Neural cell (in vitro differentiated cells): Measurements from ENCODE around the gene OR2T29. TPM values are rescaled to one million over a fixed set of nuclear protein-coding genes. Genes with fewer than 3 reads are reported as not detected.

Experiments used
- H2AFZ ChIP-seq: fragments of 200-600, 300-800 bp; sonication (generic), shearing (Covaris generic); 2 replicates; pipeline ENCODE4 v1.6.0; 2014; ENCODE audit warnings: low read depth, mild to moderate bottlenecking, antibody characterized with exemption, low read length, moderate library complexity
- H3F3A ChIP-seq: fragments of 200-600 bp; shearing (Covaris generic); 2 replicates; pipeline ENCODE4 v1.6.1; 2016; ENCODE audit warnings: mild to moderate bottlenecking, moderate library complexity, mixed read lengths, antibody characterized with exemption, low read length; ENCODE audit not compliant: insufficient read depth, poor library complexity, severe bottlenecking
- H3K27ac ChIP-seq: fragments of 200-600, 300-800 bp; sonication (generic), shearing (Covaris generic); 2 replicates; pipeline ENCODE4 v1.5.1; 2014; ENCODE audit warnings: mild to moderate bottlenecking, low read length, moderate library complexity
- H3K27me3 ChIP-seq: fragments of 300-800, 200-600 bp; sonication (generic), shearing (Covaris generic); 2 replicates; pipeline ENCODE4 v1.6.0; 2014; ENCODE audit warnings: mild to moderate bottlenecking, low read depth, low read length, moderate library complexity; ENCODE audit not compliant: insufficient read depth
- H3K36me3 ChIP-seq: fragments of 300-800, 200-600 bp; sonication (generic), shearing (Covaris generic); 2 replicates; pipeline ENCODE4 v1.5.1; 2014; ENCODE audit warnings: mild to moderate bottlenecking, antibody characterized with exemption, low read length, moderate library complexity; ENCODE audit not compliant: insufficient read depth
- H3K4me2 ChIP-seq: fragments of 300-800, 200-600 bp; sonication (generic), shearing (Covaris generic); 2 replicates; pipeline ENCODE4 v1.6.0; 2014; ENCODE audit warnings: mild to moderate bottlenecking, low read length
- H3K4me3 ChIP-seq: fragments of 300-800, 200-600 bp; sonication (generic), shearing (Covaris generic); 2 replicates; pipeline ENCODE4 v1.5.1; 2014; ENCODE audit warnings: mild to moderate bottlenecking, low read length, moderate library complexity
- H3K79me2 ChIP-seq: fragments of 200-600 bp; shearing (Covaris generic); replicated peaks from 2 replicates; pipeline ENCODE4 v1.6.0; 2014; ENCODE audit warnings: mild to moderate bottlenecking, low read length, moderate library complexity; ENCODE audit not compliant: insufficient read depth
- H3K9ac ChIP-seq: fragments of 300-800, 200-600 bp; sonication (generic), shearing (Covaris generic); 2 replicates; pipeline ENCODE4 v1.6.1; 2016; ENCODE audit warnings: mild to moderate bottlenecking, low read length, mixed read lengths
- H3K9me2 ChIP-seq: fragments of 200-600 bp; shearing (Covaris generic); 2 replicates; pipeline ENCODE4 v1.6.1; 2016; ENCODE audit warnings: mild to moderate bottlenecking, low read length, mixed read lengths; ENCODE audit not compliant: insufficient read depth
- H3K9me3 ChIP-seq: fragments of 200-600, 300-800 bp; sonication (generic), shearing (Covaris generic); 2 replicates; pipeline ENCODE4 v1.6.1; 2016; ENCODE audit warnings: mild to moderate bottlenecking, mixed run types, low read length, moderate library complexity, mixed read lengths
- H4K20me1 ChIP-seq: fragments of 200-600 bp; shearing (Covaris generic); 2 replicates; pipeline ENCODE4 v1.6.1; 2016; ENCODE audit warnings: mild to moderate bottlenecking, mixed run types; ENCODE audit not compliant: insufficient read depth
- EP300 ChIP-seq: fragments of 450-650 bp; conservative IDR thresholded peaks from 2 replicates; pipeline ENCODE4 v1.6.1; 2014; ENCODE audit warnings: antibody characterized with exemption, mild to moderate bottlenecking, moderate library complexity; ENCODE audit not compliant: poor library complexity, severe bottlenecking
- EZH2 ChIP-seq: fragments of 200-600, 300-800 bp; shearing (Covaris generic), sonication (generic); IDR thresholded peaks from 2 replicates; pipeline ENCODE4 v1.6.1; 2014; ENCODE audit warnings: antibody characterized with exemption, low read length, borderline replicate concordance, mild to moderate bottlenecking; ENCODE audit not compliant: insufficient read depth, poor library complexity, severe bottlenecking
- MXI1 ChIP-seq: fragments of 450-650 bp; conservative IDR thresholded peaks from 2 replicates; pipeline ENCODE4 v1.6.1; 2014; ENCODE audit warnings: antibody characterized with exemption, mild to moderate bottlenecking; ENCODE audit not compliant: poor library complexity, severe bottlenecking
- POLR2AphosphoS5 ChIP-seq: IDR thresholded peaks from 2 replicates; pipeline ENCODE4 v1.6.1; 2012
- RAD21 ChIP-seq: fragments of 450-650 bp; conservative IDR thresholded peaks from 2 replicates; pipeline ENCODE4 v1.6.1; 2014; ENCODE audit warnings: antibody characterized with exemption, mild to moderate bottlenecking, moderate library complexity
- SMC3 ChIP-seq: fragments of 450-650 bp; conservative IDR thresholded peaks from 2 replicates; pipeline ENCODE4 v1.6.1; 2014; ENCODE audit warnings: antibody characterized with exemption, mild to moderate bottlenecking, moderate library complexity; ENCODE audit not compliant: poor library complexity
- TAF1 ChIP-seq: IDR thresholded peaks from 2 replicates; pipeline ENCODE4 v1.6.1; 2012; ENCODE audit warnings: low read depth
- polyA plus RNA-seq: library from polyadenylated mRNA; depleted of rRNA; stranded (reverse); fragments of >200 nt; gene quantifications from 2 replicates; pipeline ENCODE4 v1.2.3, GENCODE V29; 2014
- TF ChIP-seq, protein P1 (sequence below): IDR thresholded peaks from 2 replicates; pipeline ENCODE4 v1.6.1; 2012; ENCODE audit warnings: borderline replicate concordance
- TF ChIP-seq, protein P2 (sequence below): fragments of 450-650 bp; IDR thresholded peaks from 2 replicates; pipeline ENCODE4 v1.5.1; 2014; ENCODE audit warnings: antibody characterized with exemption, mild to moderate bottlenecking, moderate library complexity; ENCODE audit not compliant: poor library complexity, severe bottlenecking

OR2T29 gene
- polyA plus RNA-seq, 1 donor from 2014 or later, result not detected

DNA sequence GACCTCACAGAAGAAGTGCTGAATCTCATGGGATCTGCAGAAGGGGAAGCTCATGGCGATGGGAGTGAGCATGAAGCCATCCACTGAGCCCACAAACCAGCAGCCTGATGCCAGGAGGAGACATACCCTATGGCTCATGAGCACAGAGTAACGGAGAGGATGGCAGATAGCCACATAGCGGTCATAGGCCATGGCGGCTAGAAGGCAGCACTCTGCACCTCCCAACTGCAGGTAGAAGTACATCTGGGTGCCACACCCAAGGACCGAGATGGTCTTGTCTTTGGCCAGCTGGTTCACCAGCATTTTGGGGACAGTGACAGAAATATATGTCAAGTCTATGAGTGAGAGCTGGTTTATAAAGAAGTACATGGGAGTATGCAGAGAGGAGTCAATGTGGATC is 30.7 kb upstream of the OR2T29 start:
- H3K9ac ChIP-seq, result no peak overlapping the region

DNA sequence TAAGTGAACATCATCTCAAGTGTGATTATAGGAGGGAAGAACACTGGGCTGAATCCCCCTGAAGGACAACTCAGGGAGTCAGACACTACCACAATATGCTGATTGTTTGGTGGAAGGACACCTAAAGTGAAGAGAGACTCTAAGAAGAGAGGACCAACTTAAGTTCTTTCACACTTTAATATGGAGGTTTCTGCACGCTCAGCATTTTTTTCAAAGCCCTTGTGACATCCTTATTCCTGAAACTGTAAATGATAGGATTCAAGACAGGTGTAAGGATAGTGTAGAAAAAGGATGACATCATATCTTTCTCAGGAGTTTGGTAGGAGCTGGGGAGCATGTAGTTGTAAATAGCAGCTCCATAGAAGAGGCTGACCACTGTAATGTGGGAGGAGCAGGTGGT is 30.1 kb upstream of the OR2T29 start:
- peaks cover 8% of the 10 kb centered on the region for H3K9me3 ChIP-seq
- H3K27ac ChIP-seq, result no peak overlapping the region
- no peak overlapping the region for H3K9ac ChIP-seq
- no peaks in the 10 kb centered on the region for H3K36me3 ChIP-seq
- H3K9me2 ChIP-seq, result no peaks in the 10 kb centered on the region
- no peak overlapping the region for H3K4me2 ChIP-seq
- no peaks in the 10 kb centered on the region for H3K27me3 ChIP-seq
- H2AFZ ChIP-seq, result no peak overlapping the region
- H3K79me2 ChIP-seq, result no peaks in the 10 kb centered on the region
- no peaks in the 10 kb centered on the region for H3F3A ChIP-seq
- no peaks in the 10 kb centered on the region for H4K20me1 ChIP-seq
- H3K4me3 ChIP-seq, result no peak overlapping the region
- TF ChIP-seq, protein P1, sequence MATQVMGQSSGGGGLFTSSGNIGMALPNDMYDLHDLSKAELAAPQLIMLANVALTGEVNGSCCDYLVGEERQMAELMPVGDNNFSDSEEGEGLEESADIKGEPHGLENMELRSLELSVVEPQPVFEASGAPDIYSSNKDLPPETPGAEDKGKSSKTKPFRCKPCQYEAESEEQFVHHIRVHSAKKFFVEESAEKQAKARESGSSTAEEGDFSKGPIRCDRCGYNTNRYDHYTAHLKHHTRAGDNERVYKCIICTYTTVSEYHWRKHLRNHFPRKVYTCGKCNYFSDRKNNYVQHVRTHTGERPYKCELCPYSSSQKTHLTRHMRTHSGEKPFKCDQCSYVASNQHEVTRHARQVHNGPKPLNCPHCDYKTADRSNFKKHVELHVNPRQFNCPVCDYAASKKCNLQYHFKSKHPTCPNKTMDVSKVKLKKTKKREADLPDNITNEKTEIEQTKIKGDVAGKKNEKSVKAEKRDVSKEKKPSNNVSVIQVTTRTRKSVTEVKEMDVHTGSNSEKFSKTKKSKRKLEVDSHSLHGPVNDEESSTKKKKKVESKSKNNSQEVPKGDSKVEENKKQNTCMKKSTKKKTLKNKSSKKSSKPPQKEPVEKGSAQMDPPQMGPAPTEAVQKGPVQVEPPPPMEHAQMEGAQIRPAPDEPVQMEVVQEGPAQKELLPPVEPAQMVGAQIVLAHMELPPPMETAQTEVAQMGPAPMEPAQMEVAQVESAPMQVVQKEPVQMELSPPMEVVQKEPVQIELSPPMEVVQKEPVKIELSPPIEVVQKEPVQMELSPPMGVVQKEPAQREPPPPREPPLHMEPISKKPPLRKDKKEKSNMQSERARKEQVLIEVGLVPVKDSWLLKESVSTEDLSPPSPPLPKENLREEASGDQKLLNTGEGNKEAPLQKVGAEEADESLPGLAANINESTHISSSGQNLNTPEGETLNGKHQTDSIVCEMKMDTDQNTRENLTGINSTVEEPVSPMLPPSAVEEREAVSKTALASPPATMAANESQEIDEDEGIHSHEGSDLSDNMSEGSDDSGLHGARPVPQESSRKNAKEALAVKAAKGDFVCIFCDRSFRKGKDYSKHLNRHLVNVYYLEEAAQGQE, result no peak
- TF ChIP-seq SMC3 (no peak), EZH2 (no peak), TAF1 (no peak), EP300 (no peak), MXI1 (no peak), POLR2AphosphoS5 (no peak), RAD21 (no peak)
- TF ChIP-seq, protein P2, sequence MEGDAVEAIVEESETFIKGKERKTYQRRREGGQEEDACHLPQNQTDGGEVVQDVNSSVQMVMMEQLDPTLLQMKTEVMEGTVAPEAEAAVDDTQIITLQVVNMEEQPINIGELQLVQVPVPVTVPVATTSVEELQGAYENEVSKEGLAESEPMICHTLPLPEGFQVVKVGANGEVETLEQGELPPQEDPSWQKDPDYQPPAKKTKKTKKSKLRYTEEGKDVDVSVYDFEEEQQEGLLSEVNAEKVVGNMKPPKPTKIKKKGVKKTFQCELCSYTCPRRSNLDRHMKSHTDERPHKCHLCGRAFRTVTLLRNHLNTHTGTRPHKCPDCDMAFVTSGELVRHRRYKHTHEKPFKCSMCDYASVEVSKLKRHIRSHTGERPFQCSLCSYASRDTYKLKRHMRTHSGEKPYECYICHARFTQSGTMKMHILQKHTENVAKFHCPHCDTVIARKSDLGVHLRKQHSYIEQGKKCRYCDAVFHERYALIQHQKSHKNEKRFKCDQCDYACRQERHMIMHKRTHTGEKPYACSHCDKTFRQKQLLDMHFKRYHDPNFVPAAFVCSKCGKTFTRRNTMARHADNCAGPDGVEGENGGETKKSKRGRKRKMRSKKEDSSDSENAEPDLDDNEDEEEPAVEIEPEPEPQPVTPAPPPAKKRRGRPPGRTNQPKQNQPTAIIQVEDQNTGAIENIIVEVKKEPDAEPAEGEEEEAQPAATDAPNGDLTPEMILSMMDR, result no peak

More for the DNA sequence above, 30.7 kb upstream of the OR2T29 start:
- no peaks in the 10 kb centered on the region for H3K27me3 ChIP-seq
- peaks cover 8% of the 10 kb centered on the region for H3K9me3 ChIP-seq
- H2AFZ ChIP-seq, result no peak overlapping the region
- H3K4me3 ChIP-seq, result no peak overlapping the region
- no peak for TF ChIP-seq EP300
- TF ChIP-seq, protein P2, result no peak
- TF ChIP-seq TAF1, result no peak
- TF ChIP-seq SMC3, result no peak
- no peak for TF ChIP-seq POLR2AphosphoS5
- TF ChIP-seq, protein P1, result no peak
- no peak for TF ChIP-seq EZH2
- TF ChIP-seq MXI1, result no peak
- H4K20me1 ChIP-seq, result no peaks in the 10 kb centered on the region
- H3K79me2 ChIP-seq, result no peaks in the 10 kb centered on the region
- no peaks in the 10 kb centered on the region for H3K36me3 ChIP-seq
- no peaks in the 10 kb centered on the region for H3F3A ChIP-seq
- H3K4me2 ChIP-seq, result no peak overlapping the region
- no peaks in the 10 kb centered on the region for H3K9me2 ChIP-seq
- H3K27ac ChIP-seq, result no peak overlapping the region
